ENCODE data around the gene HOXA4.

Gene HOXA4

DNA sequence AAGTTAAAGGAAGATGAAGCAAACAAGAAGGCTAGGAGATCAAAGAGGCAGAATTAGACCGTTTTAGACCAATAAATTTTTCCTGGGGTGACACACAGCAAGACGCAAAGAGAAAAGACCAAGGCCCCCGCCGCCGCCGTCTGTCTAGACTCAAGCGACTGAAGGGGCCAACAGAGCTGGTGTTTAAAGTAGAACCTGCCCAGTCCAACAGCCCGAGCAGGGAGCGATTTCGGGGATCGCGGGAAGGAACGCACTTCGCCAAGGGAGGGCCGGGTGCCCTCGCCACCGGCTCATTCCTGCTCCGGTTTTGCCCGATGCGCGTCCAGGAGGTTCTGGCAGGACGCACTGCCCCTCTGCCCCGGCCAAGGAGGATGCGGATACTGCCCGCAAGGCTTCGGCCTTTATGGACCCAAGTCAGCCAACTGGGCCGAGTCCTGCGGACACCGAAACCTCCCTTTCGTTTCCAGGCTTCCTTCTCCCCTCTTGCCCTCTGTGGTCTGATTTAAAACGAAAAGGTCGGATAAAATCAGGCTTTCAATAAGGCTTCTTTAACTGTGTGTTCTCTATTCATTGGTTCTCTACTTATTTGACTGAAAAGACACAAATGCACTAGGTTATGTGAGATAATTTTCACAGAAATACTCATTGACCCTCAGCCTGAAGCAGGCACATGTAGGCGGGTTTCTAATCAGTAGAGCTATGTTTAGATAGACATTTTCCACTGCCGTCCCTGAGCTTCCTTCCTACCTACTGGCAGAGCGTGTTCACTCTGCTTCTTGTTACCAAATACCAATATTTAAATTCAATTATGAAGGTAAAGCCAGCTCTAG is 28.1 kb upstream of the HOXA4 start:
- DNase-seq (ENCODE audit: low spot score) = no peak

DNA sequence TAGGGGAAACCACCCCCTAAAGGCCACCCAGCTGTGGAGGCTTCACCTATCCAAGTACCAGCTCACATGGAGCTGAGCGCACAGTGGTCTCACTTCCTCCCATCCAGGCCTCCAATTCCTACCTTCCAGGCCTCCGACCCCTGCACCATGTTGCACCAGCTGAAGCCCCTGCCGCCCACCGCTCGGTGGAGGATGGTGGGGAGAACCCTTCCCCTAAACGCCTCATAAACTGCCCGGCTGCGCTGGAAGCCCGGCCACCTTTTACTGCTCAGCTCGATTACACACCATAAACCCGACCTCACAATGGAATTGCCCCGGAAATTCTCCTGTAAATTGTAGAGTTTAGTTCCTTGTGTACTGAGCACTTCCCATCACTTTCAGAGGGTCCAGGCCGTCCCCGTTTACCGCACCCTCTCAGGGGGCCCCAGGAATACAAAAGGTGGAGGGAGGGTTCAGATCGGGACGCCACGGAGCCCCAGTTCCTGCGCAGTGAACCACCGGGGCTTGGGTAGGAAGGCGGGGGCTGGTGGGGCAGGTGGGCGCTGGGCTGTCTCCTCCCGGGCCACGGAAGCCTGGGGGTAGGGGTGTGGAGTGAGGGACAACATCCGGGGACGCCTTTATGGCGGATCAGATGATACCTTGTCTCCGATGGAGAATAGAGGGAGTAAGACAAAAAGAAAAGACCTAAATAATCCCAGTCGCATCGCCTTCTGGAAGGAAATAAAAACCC is 27.3 kb upstream of the HOXA4 start:
- no peak for DNase-seq (ENCODE audit: low spot score)

- no peak for DNase-seq (ENCODE audit: low spot score)
Measured at GRCh38 chr7:27156916-27157701, 26.6 kb upstream of the HOXA4 start.

DNA sequence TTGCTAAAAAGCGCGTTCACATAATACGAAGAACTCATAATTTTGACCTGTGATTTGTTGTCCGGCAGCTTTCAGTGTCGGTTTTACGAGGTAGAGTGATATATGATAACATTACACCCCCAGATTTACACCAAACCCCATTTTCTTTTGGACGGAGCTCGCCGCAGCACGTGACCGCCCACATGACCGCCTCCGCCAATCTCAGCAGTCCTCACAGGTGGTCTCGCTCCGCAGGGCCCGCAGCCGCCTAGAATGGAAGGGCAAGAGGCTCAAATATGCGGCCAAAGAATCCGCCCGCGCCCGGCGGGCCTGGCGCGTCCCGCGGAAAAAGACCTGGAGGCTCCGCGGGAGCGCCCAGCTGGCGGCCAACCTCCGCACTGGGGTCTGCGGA is 25.9 kb upstream of the HOXA4 start, which contains the start of gene HOXA7:
TSS of gene HOXA7 (minus strand) at position 168 of the 391 bp plus-strand sequence. CDS start at position 38, 130 bp downstream.
- peak; percentile 96 for DNase-seq (ENCODE audit: low spot score)

DNA sequence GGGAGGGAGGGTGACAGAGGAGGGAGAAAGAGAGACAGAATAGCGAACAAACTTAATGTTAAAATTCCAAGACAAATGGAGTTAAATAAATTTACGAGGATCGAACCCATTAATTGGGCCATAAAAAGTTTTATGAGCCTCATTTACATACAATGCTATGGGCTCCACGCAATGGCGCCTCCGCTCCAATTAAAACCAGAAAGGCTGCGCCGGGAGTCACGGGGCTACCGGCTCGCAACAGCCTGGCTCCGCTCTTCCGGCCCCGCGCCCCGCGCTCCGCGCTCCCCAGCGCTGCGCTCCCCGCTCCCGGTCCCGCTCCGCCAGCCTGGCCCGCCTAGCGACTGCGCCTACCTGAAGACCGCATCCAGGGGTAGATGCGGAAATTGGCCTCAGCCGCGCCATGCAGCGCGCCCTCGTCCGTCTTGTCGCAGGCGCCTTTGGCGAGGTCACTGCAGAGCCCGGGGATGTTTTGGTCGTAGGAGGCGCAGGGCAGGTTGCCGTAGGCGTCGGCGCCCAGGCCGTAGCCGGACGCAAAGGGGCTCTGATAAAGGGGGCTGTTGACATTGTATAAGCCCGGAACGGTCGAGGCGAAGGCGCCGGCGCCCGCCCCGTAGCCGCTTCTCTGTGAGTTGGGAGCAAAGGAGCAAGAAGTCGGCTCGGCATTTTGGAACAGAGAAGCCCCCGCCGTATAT is 25.4 kb upstream of the HOXA4 start:
- DNase-seq (ENCODE audit: low spot score) = peak; percentile 77

- no peak for DNase-seq (ENCODE audit: low spot score)
Measured at GRCh38 chr7:27154901-27155815, 24.6 kb upstream of the HOXA4 start.

- no peak for DNase-seq (ENCODE audit: low spot score)
Measured at GRCh38 chr7:27154369-27154768, 23.8 kb upstream of the HOXA4 start.

DNA sequence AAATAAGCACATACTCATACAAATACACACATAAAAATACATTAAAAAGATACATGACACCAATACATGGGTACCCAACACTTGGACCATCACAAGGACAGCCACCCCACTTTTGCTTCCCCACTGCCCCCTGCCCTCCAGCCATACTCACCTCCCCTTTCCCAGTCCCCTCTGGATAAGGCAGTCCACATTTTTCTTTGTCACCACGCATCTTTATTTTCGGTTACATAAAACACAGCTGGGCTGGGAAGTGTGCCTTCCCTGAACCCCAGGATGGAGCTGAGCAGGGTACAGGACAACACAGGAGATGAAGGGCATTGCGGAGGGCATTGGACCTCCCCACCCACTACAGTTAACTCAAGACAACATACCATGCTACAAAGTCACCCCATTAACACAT is 23.0 kb upstream of the HOXA4 start:
- no peak for DNase-seq (ENCODE audit: low spot score)

GRCh38 chr7:27152816-27153442 is 22.4 kb upstream of the HOXA4 start:
- DNase-seq (ENCODE audit: low spot score) = no peak

DNA sequence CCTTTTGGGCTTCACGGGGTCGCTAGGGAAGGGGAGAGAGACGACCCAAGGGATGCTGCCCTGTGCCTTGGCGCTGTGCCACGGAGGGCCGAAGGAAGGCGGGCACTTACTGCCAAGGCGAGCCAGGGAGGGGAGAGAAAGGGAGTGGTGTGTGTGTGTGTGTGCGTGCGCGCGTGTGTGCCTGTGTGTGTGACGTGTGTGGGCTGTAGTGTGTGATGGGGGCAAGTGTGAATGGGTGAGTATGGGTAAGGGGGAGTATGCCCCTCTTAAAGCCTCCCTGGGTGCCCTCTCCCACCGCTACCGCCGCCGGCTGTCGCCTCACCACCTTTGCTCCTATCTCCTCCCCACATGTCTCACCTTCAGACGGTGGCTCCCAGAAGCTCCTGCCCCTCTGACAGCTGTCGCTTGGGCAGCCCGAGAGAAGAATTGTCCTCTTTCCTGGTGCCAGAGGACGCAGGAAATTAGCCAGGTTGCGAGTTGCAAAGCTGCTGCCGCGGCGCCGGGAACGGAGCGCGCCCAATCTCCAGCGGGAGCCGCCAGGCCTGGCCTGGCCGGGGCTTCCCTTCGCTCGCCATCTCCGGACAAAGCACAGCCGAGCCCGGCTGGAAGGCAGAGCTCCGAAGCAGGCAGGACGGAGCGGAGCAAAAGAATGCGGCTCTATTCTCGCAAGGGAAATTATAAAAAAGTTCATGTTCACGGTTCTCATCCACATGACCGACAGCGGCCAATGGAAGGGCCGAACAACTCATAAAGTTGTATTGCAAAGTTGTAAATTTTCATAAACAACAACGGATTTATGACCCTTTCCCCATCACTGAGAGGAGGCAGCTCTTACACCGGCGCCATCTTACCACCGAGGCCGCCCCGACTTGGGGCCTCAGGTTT is 21.6 kb upstream of the HOXA4 start, which contains the start of gene HOXA3:
TSS of gene HOXA3 (minus strand) at position 653 of the 885 bp plus-strand sequence. CDS start 41,943 bp downstream, outside the sequence.
- DNase-seq (ENCODE audit: low spot score) = no peak

DNA sequence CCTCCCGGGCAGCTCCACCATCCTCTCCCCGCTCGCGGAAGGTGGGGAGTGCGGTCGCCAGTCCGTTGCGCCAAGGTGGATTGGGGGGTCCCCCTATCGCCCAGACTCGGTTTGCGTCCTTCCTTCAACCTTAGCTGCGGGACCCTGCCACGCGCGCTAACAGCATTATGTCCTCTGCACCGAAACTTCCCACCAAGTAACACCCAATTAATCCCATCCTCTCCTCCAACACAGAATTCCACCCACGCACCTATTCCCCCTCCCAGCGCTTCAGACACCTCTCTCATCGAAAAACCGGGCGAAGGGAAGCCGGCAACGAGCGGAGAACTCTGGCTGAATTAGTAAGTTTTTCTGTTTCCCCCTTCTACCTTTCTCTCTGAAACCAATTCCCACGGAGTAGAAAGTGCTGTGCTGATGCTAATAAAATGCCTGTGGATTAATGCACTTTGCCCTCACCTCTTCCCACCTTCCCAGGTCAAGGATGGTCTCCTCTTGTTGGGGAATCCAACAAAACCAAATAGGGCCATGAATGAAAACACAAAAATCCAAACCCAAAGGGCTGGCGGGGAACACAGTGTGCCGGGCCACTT is 20.9 kb upstream of the HOXA4 start:
- no peak for DNase-seq (ENCODE audit: low spot score)

- peak; percentile 92 for DNase-seq (ENCODE audit: low spot score)
Measured at GRCh38 chr7:27150568-27151340, 20.2 kb upstream of the HOXA4 start.

- no peak for DNase-seq (ENCODE audit: low spot score)
Measured at GRCh38 chr7:27149842-27150567, 19.4 kb upstream of the HOXA4 start.

DNA sequence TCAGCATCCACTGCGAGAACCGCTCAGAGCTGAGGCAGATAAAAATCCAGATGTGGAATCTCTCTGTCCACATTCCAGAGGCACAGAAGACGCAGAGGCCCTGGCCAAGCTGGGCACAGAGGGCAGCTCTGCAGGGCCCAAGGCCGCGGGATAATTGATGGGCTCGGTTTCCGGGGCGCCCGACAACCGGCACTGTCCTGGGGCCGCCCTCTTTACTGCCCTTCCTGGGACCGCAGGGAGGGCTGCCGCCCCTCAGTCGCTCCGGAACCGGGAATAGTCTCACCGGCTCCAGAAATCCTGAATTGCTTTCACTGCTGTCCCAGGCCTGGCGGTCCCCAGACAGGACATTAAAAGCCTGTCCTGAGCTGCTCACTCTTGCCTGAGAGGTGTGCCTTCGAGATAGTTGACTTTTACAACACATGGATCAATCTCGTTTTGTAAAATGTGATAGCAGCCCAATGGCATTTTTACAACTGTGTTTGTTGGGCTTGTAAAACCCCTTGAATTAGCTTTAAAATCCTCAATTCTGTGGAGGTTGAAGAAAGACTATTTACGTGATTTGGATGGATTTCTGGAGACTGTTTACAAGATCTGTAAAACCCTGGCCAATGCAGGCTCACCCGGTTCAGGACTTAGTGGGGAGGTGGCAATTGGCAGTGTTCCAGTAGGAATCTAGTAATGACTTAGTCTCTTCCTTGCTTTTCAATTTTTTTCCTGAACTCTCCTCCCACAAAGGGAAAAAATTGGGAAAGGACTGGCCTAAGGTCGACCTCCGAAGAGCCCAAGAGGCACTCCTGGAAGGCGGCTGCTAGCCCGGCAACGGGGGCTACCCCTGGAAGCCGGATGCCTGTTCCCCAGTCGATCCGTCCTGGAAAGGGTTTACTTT is 18.4 kb upstream of the HOXA4 start:
- no peak for DNase-seq (ENCODE audit: low spot score)

DNA sequence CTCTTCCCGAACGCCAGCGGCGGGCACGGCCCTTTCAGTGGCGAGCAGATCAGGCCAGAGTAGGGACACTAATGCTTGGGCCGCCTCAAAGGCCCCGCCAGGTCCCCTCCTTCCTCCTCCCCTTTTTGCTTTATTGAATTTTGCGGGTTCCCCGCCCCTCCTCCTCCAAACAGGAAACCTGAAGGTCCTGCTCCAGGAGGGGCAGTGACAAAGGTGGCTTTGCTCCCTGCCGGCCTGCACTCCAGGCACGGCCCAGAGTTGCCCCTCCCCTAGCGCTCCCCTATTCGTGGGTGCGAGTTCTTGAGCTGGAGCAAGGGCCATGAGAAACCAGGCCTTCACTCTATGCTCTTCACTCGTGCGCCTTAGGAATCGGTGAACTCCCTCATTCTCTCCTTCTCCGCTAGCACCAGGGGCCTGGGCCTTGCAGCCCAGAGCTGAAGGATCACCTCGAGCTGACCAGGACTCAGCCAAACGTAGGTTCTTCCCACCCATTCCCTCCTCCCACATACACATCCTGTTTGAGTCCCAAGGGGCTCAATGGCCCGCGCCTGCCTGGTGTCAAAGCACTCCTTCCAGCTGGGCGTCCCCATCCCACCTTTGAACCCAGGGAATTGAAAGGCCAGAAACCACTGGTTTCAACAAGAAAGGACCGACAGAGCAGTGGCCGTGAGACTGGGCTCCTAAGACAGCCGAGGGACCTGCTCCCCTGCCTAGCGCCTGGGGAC is 17.6 kb upstream of the HOXA4 start:
- DNase-seq (ENCODE audit: low spot score) = no peak

All from HuH-7 (cell line).